KMS-11 (cell line): ENCODE results near the gene SLC25A18.

ENCODE experiments used
- H2AFZ ChIP-seq: fragments of 200-600 bp; sonication (generic); 2 replicates; pipeline ENCODE4 v1.6.1; 2016; ENCODE audit warnings: antibody characterized with exemption, mixed run types, low read depth
- H3K27ac ChIP-seq: fragments of 200-600 bp; sonication (generic); 2 replicates; pipeline ENCODE4 v1.6.1; 2016; ENCODE audit warnings: mild to moderate bottlenecking, mixed run types
- H3K27me3 ChIP-seq: fragments of 200-600 bp; sonication (generic); 2 replicates; pipeline ENCODE4 v1.6.1; 2017; ENCODE audit warnings: mild to moderate bottlenecking, low read depth, mixed run types, moderate library complexity; ENCODE audit not compliant: insufficient read depth
- H3K36me3 ChIP-seq: fragments of 200-600 bp; sonication (generic); 2 replicates; pipeline ENCODE4 v1.6.1; 2017; ENCODE audit warnings: mild to moderate bottlenecking, mixed run types; ENCODE audit not compliant: insufficient read depth
- H3K4me1 ChIP-seq: fragments of 200-600 bp; sonication (generic); 2 replicates; pipeline ENCODE4 v1.6.1; 2016; ENCODE audit warnings: mild to moderate bottlenecking, low read depth, mixed run types; ENCODE audit not compliant: poor library complexity, severe bottlenecking
- H3K4me2 ChIP-seq: fragments of 200-600 bp; sonication (generic); 2 replicates; pipeline ENCODE4 v1.7.0; 2016; ENCODE audit warnings: mild to moderate bottlenecking, mixed run types
- H3K4me3 ChIP-seq: fragments of 200-600 bp; sonication (generic); IDR thresholded peaks from 2 replicates; pipeline ENCODE4 v1.6.1; 2017; ENCODE audit warnings: low read depth, low read length, mixed read lengths; ENCODE audit not compliant: insufficient read depth
- H3K79me2 ChIP-seq: fragments of 200-600 bp; sonication (generic); 2 replicates; pipeline ENCODE4 v1.6.1; 2016; ENCODE audit warnings: low read depth, mixed run types; ENCODE audit not compliant: insufficient read depth
- H3K9ac ChIP-seq: fragments of 200-600 bp; sonication (generic); 2 replicates; pipeline ENCODE4 v1.6.1; 2016; ENCODE audit warnings: mild to moderate bottlenecking, mixed run types
- H4K20me1 ChIP-seq: fragments of 200-600 bp; sonication (generic); 2 replicates; pipeline ENCODE4 v1.6.1; 2016; ENCODE audit warnings: mild to moderate bottlenecking, mixed run types; ENCODE audit not compliant: insufficient read depth
- TF ChIP-seq, protein P1 (sequence below): fragments of 200-600 bp; sonication (generic); conservative IDR thresholded peaks from 2 replicates; pipeline ENCODE4 v1.6.1; 2017; ENCODE audit warnings: low read depth, mild to moderate bottlenecking, antibody characterized with exemption, low read length, moderate library complexity, mixed read lengths

Gene SLC25A18

DNA sequence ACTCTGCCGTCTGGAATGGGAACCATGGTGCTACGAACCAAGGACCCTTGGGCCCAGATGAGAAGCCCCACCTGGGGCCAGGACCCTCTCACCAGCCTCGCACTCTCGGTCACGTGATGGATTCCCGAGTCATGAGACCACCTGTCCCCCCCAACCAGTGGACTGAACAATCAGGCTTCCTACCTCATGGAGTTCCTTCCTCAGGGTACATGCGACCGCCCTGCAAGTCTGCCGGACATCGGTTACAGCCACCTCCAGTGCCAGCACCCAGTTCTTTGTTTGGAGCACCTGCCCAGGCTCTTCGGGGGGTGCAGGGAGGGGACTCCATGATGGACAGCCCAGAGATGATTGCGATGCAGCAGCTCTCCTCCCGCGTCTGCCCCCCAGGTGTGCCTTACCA lies 20.8 kb upstream of the SLC25A18 start:
- H3K27ac ChIP-seq, result no peak overlapping the region
- H3K4me1 ChIP-seq, result no peaks in the 10 kb centered on the region

DNA sequence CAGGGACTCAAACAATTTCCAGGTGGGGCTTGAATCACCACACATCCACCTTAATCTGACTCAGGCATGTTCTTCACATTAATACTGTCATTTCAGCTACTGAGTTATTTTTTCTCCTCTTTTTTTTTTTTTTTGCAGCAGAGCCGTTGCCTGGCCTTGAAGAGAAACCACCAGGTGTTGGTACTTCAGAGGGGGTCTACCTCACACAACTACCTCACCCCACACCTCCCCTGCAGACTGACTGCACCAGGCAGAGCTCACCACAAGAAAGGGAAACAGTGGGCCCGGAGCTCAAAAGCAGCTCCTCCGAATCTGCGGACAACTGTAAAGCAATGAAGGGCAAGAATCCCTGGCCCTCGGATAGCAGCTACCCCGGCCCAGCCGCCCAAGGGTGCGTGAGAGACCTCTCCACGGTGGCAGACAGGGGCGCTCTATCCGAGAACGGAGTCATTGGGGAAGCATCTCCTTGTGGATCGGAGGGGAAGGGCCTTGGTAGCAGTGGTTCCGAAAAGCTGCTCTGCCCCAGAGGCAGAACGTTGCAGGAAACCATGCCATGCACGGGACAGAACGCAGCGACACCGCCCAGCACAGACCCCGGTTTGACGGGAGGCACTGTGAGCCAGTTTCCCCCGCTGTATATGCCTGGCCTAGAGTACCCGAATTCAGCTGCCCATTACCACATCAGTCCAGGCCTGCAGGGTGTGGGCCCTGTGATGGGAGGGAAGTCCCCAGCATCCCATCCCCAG lies 15.1 kb upstream of the SLC25A18 start:
- Histone ChIP-seq H4K20me1 (no peaks in the 10 kb centered on the region), H3K4me2 (no peak overlapping the region), H3K4me3 (no peak overlapping the region), H3K36me3 (no peaks in the 10 kb centered on the region), H3K27ac (no peak overlapping the region), H3K9ac (no peak overlapping the region), H2AFZ (no peak overlapping the region), H3K79me2 (no peaks in the 10 kb centered on the region), H3K27me3 (no peaks in the 10 kb centered on the region), H3K4me1 (no peaks in the 10 kb centered on the region)
- TF ChIP-seq, protein P1, sequence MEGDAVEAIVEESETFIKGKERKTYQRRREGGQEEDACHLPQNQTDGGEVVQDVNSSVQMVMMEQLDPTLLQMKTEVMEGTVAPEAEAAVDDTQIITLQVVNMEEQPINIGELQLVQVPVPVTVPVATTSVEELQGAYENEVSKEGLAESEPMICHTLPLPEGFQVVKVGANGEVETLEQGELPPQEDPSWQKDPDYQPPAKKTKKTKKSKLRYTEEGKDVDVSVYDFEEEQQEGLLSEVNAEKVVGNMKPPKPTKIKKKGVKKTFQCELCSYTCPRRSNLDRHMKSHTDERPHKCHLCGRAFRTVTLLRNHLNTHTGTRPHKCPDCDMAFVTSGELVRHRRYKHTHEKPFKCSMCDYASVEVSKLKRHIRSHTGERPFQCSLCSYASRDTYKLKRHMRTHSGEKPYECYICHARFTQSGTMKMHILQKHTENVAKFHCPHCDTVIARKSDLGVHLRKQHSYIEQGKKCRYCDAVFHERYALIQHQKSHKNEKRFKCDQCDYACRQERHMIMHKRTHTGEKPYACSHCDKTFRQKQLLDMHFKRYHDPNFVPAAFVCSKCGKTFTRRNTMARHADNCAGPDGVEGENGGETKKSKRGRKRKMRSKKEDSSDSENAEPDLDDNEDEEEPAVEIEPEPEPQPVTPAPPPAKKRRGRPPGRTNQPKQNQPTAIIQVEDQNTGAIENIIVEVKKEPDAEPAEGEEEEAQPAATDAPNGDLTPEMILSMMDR, result no peak

More for the DNA sequence above, 20.8 kb upstream of the SLC25A18 start:
- H4K20me1 ChIP-seq, result no peaks in the 10 kb centered on the region
- no peak overlapping the region for H3K4me3 ChIP-seq
- TF ChIP-seq, protein P1, result no peak
- no peaks in the 10 kb centered on the region for H3K79me2 ChIP-seq
- no peaks in the 10 kb centered on the region for H3K36me3 ChIP-seq
- H3K4me2 ChIP-seq, result no peak overlapping the region
- H2AFZ ChIP-seq, result no peak overlapping the region
- H3K27me3 ChIP-seq, result no peaks in the 10 kb centered on the region
- no peak overlapping the region for H3K9ac ChIP-seq

DNA sequence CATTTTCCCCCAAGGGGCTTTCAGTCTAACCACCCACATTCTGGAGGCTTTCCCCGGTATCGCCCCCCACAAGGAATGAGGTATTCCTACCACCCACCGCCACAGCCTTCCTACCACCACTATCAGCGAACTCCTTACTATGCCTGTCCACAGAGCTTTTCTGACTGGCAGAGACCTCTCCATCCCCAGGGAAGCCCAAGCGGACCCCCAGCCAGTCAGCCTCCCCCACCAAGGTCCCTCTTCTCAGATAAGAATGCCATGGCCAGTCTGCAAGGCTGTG lies 14.6 kb upstream of the SLC25A18 start:
- H3K27me3 ChIP-seq, result no peaks in the 10 kb centered on the region
- no peaks in the 10 kb centered on the region for H3K36me3 ChIP-seq
- H3K4me3 ChIP-seq, result no peak overlapping the region
- H3K4me1 ChIP-seq, result no peaks in the 10 kb centered on the region
- no peak overlapping the region for H3K4me2 ChIP-seq
- TF ChIP-seq, protein P1, result no peak
- H3K79me2 ChIP-seq, result no peaks in the 10 kb centered on the region
- no peak overlapping the region for H3K27ac ChIP-seq
- no peak overlapping the region for H3K9ac ChIP-seq
- H4K20me1 ChIP-seq, result no peaks in the 10 kb centered on the region
- no peak overlapping the region for H2AFZ ChIP-seq

DNA sequence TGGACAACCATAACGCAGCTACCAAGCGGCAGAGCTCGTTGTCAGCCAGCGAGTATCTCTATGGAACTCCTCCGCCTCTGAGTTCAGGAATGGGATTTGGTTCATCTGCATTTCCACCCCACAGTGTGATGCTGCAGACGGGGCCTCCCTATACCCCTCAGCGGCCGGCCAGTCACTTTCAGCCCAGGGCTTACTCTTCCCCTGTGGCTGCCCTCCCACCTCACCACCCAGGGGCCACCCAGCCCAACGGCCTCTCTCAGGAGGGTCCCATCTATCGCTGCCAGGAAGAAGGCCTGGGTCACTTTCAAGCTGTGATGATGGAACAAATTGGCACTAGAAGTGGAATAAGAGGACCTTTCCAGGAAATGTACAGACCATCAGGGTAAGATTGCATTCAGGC lies 14.1 kb upstream of the SLC25A18 start:
- Histone ChIP-seq H3K4me2 (no peak overlapping the region), H3K36me3 (no peaks in the 10 kb centered on the region), H3K27ac (no peak overlapping the region), H3K4me3 (no peak overlapping the region), H3K4me1 (no peaks in the 10 kb centered on the region), H3K27me3 (no peaks in the 10 kb centered on the region), H2AFZ (no peak overlapping the region), H4K20me1 (no peaks in the 10 kb centered on the region), H3K9ac (no peak overlapping the region), H3K79me2 (no peaks in the 10 kb centered on the region)
- TF ChIP-seq, protein P1, result no peak
